A549 (cell line): Measurements from ENCODE around the gene ATOSB. TPM values are rescaled to one million over a fixed set of nuclear protein-coding genes. Genes with fewer than 3 reads are reported as not detected.
"Not testable (repeated sequence)": the region's sequence is repeated elsewhere in the genome, so short reads cannot be mapped to it uniquely, and the experiment has no call there.

Source experiments
- ATAC-seq, 2 experiments: fragments of 200-7000 bp in 1 of 2; fragments of >200 bp in 1 of 2; cut with Nextera tagmentation in 1 of 2; cut with Tn5 transposase in 1 of 2; 3 replicates each; pipeline versions ENCODE4 v1.8.0 to v1.9.1; 2018 to 2020; ENCODE audit warnings: mild to moderate bottlenecking in 1 of 2, moderate library complexity in 1 of 2
- CTCF ChIA-PET: fragments of 300-600 bp; sonication (Branson Sonifier 250); formaldehyde crosslinking; extraction: SDS; loops from one replicate; lab custom pipeline; 2021; ENCODE audit warnings: antibody characterized with exemption, inconsistent platforms; lab: Yijun Ruan, JAX
- POLR2A ChIA-PET: fragments of 350-600 bp; formaldehyde crosslinking; extraction: SDS; loops from one replicate; lab custom pipeline; 2021; ENCODE audit warnings: antibody characterized with exemption, inconsistent platforms; lab: Yijun Ruan, JAX
- DNase-seq, 2 experiments: peaks; one replicate each; pipeline versions ENCODE4 v3.0.0 to v3.0.0-alpha.2; 2011 to 2016; ENCODE audit warnings: low read depth in 1 of 2, low spot score in 1 of 2
- FAIRE-seq: peaks from 2 replicates; lab custom pipeline; 2011; peaks lifted over from hg19 to GRCh38; lab: Jason Lieb, UNC
- H3K27ac ChIP-seq, 2 experiments: fragments of >200 bp; sonication (Bioruptor Twin); formaldehyde crosslinking; 3 replicates each; pipeline ENCODE4 v1.5.1; 2016 to 2017
- H3K4me1 ChIP-seq: fragments of >200 bp; sonication (Bioruptor Twin); formaldehyde crosslinking; 3 replicates; pipeline ENCODE4 v1.6.1; 2016
- H3K4me2 ChIP-seq: fragments of >200 bp; sonication (Bioruptor Twin); formaldehyde crosslinking; 3 replicates; pipeline ENCODE4 v1.6.1; 2016
- H3K4me3 ChIP-seq: fragments of >200 bp; sonication (Bioruptor Twin); formaldehyde crosslinking; 3 replicates; pipeline ENCODE4 v1.5.1; 2016
- H3K9me3 ChIP-seq: fragments of >200 bp; sonication (Bioruptor Twin); formaldehyde crosslinking; 3 replicates; pipeline ENCODE4 v1.6.1; 2016
- BHLHE40 ChIP-seq: IDR thresholded peaks from 2 replicates; pipeline ENCODE4 v1.6.1; 2012; ENCODE audit warnings: low read depth, low read length, inconsistent platforms
- CEBPB ChIP-seq, 2 experiments: fragments of >200 bp in 1 of 2; sonication (Bioruptor Twin) in 1 of 2; formaldehyde crosslinking in 1 of 2; IDR thresholded peaks; 2 replicates each; pipeline ENCODE4 v1.6.1; 2012 to 2016
- CHD4 ChIP-seq: fragments of 200-600 bp; sonication (generic); IDR thresholded peaks from 2 replicates; pipeline ENCODE4 v1.6.1; 2016; ENCODE audit warnings: antibody characterized with exemption, mild to moderate bottlenecking, borderline replicate concordance
- E2F6 ChIP-seq: IDR thresholded peaks from 2 replicates; pipeline ENCODE4 v1.6.1; 2012; ENCODE audit warnings: low read depth, borderline replicate concordance
- EHF ChIP-seq: fragments of 250-450 bp; sonication (Bioruptor Pico); IDR thresholded peaks from 2 replicates; pipeline ENCODE4 v1.5.0; 2020; ENCODE audit warnings: mild to moderate bottlenecking
- ELK1 ChIP-seq: fragments of 150-350 bp; IDR thresholded peaks from 2 replicates; pipeline ENCODE4 v1.6.1; 2014; ENCODE audit warnings: low read depth, mild to moderate bottlenecking, low read length
- EP300 ChIP-seq, 2 experiments: fragments of >200 bp; sonication (Bioruptor Twin); formaldehyde crosslinking; IDR thresholded peaks; 2 replicates in 1 of 2; 3 replicates in 1 of 2; pipeline ENCODE4 v1.6.1; 2016 to 2017
- FOSB ChIP-seq: fragments of 250-450 bp; sonication (Bioruptor Pico); IDR thresholded peaks from 2 replicates; pipeline ENCODE4 v1.5.0; 2020; ENCODE audit warnings: mild to moderate bottlenecking, moderate library complexity
- HEYL ChIP-seq: fragments of 250-450 bp; sonication (Bioruptor Pico); IDR thresholded peaks from 2 replicates; pipeline ENCODE4 v1.8.0; 2021; ENCODE audit warnings: mild to moderate bottlenecking, moderate library complexity
- HOXA7 ChIP-seq: fragments of 250-450 bp; sonication (Bioruptor Pico); IDR thresholded peaks from 2 replicates; pipeline ENCODE4 v1.5.0; 2020; ENCODE audit warnings: mild to moderate bottlenecking, moderate library complexity
- HOXB13 ChIP-seq: fragments of 250-450 bp; sonication (Bioruptor Pico); IDR thresholded peaks from 2 replicates; pipeline ENCODE4 v1.5.0; 2020; ENCODE audit warnings: low read depth, mild to moderate bottlenecking, moderate library complexity
- HOXB5 ChIP-seq: fragments of 250-450 bp; sonication (Bioruptor Pico); IDR thresholded peaks from 2 replicates; pipeline ENCODE4 v1.5.0; 2020; ENCODE audit warnings: mild to moderate bottlenecking, moderate library complexity
- KDM1A ChIP-seq: fragments of 200-600 bp; sonication (generic); IDR thresholded peaks from 2 replicates; pipeline ENCODE4 v1.6.1; 2016; ENCODE audit warnings: low read depth, mild to moderate bottlenecking
- NFE2L2 ChIP-seq: fragments of 150-350 bp; conservative IDR thresholded peaks from 2 replicates; pipeline ENCODE4 v1.6.1; 2014; ENCODE audit warnings: low read length
- NR3C1 ChIP-seq: fragments of >200 bp; sonication (Bioruptor Twin); formaldehyde crosslinking; IDR thresholded peaks from 3 replicates; pipeline ENCODE4 v1.6.1; 2017
- POLR2A ChIP-seq: IDR thresholded peaks from 2 replicates; pipeline ENCODE4 v1.6.1; 2012; ENCODE audit warnings: mild to moderate bottlenecking, low read length
- POLR2AphosphoS2 ChIP-seq: conservative IDR thresholded peaks from 2 replicates; pipeline ENCODE4 v1.6.1; 2012; ENCODE audit warnings: low read length, improper control_type of control experiment, inconsistent platforms
- RAD21 ChIP-seq, 2 experiments: fragments of >200 bp in 1 of 2; sonication (Bioruptor Twin) in 1 of 2; formaldehyde crosslinking in 1 of 2; IDR thresholded peaks in 1 of 2; conservative IDR thresholded peaks in 1 of 2; 2 replicates in 1 of 2; 3 replicates in 1 of 2; pipeline ENCODE4 v1.6.1; 2012 to 2018; ENCODE audit warnings: inconsistent platforms in 1 of 2
- RFX5 ChIP-seq: fragments of 450-650 bp; IDR thresholded peaks from 2 replicates; pipeline ENCODE4 v1.7.1; 2014; ENCODE audit warnings: antibody characterized with exemption, mild to moderate bottlenecking, moderate library complexity
- USF2 ChIP-seq: fragments of 450-650 bp; IDR thresholded peaks from 2 replicates; pipeline ENCODE4 v1.6.1; 2014; ENCODE audit warnings: antibody characterized with exemption
- ZC3H11A ChIP-seq: fragments of 450-650 bp; IDR thresholded peaks from 2 replicates; pipeline ENCODE4 v1.6.1; 2014; ENCODE audit warnings: antibody characterized with exemption, mild to moderate bottlenecking
- ZFP36 ChIP-seq: fragments of 450-650 bp; IDR thresholded peaks from 2 replicates; pipeline ENCODE4 v1.6.1; 2014; ENCODE audit warnings: borderline replicate concordance; ENCODE audit not compliant: partially characterized antibody
- ZSCAN20 ChIP-seq: fragments of 250-450 bp; sonication (Bioruptor Pico); IDR thresholded peaks from 2 replicates; pipeline ENCODE4 v1.8.0; 2022; ENCODE audit warnings: mild to moderate bottlenecking, moderate library complexity
- WGBS: methylation state at CpG from one replicate; pipeline ENCODE4 v1.1.6; 2017; ENCODE audit errors: missing lambda C conversion rate; 5-methylcytosine and 5-hydroxymethylcytosine counted together
- polyA plus RNA-seq, 4 experiments: library from polyadenylated mRNA; depleted of rRNA in 3 of 4; stranded (reverse); fragments of >200 nt; fragmentation: RNase III in 1 of 4; extraction: RNeasy Plus Mini Kit Qiagen cat#74134 plus additional on column Dnase treatment in 1 of 4; gene quantifications; 2 replicates in 3 of 4; 3 replicates in 1 of 4; pipeline ENCODE4 v1.2.3, GENCODE V29; 2011 to 2017
- TF ChIP-seq, protein P1 (sequence below): IDR thresholded peaks from 2 replicates; pipeline ENCODE4 v1.6.1; 2012

Gene ATOSB
- polyA plus RNA-seq, 2 of the 4 experiments (the other 2 are of a cell fraction), result 11.8 to 14.0 TPM

- H3K4me2 ChIP-seq, result no peak overlapping the region
- ATAC-seq (no peak), DNase-seq (no peak), FAIRE-seq (no peak)
- H3K9me3 ChIP-seq, result peaks cover 26% of the 10 kb centered on the region
- no peak overlapping the region for H3K4me3 ChIP-seq
- no peak overlapping the region for H3K27ac ChIP-seq
- no peaks in the 10 kb centered on the region for H3K4me1 ChIP-seq
- ChIA-PET CTCF (interaction anchor here (0.7 to 1.7 kb wide), 2 partner anchors 257 to 386 kb away, joined by 3 to 6 read pairs; no protein-coding TSS in a partner anchor), POLR2A (no interaction called here)
- TF ChIP-seq KDM1A, result no peak
- no peak for TF ChIP-seq HOXA7 (CRISPR knock-in tag)
- TF ChIP-seq RAD21 (conservative IDR thresholded peaks at IDR 0.05 in 1 of 2, IDR thresholded peaks at IDR 0.05 in 1 of 2), result no peak
- TF ChIP-seq CEBPB (IDR thresholded peaks at IDR 0.05), result no peak
- TF ChIP-seq E2F6, result no peak
- TF ChIP-seq HOXB13 (CRISPR knock-in tag), result no peak
- TF ChIP-seq EP300 (IDR thresholded peaks at IDR 0.05), result no peak
- TF ChIP-seq NR3C1, result no peak
- no peak for TF ChIP-seq EHF
- TF ChIP-seq RFX5, result no peak
- TF ChIP-seq BHLHE40, result no peak
- no peak for TF ChIP-seq ZFP36
- TF ChIP-seq HOXB5 (CRISPR knock-in tag), result no peak
- TF ChIP-seq FOSB (CRISPR knock-in tag), result no peak
- no peak for TF ChIP-seq POLR2A
- TF ChIP-seq ELK1, result no peak
- no peak for TF ChIP-seq CHD4
- no peak for TF ChIP-seq NFE2L2
- TF ChIP-seq, protein P1, sequence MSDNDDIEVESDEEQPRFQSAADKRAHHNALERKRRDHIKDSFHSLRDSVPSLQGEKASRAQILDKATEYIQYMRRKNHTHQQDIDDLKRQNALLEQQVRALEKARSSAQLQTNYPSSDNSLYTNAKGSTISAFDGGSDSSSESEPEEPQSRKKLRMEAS, result no peak
Observed at GRCh38 chr9:35156781-35157180, 41.1 kb upstream of the ATOSB start.

- Histone ChIP-seq H3K27ac (no peak overlapping the region), H3K9me3 (peaks cover 65% of the 10 kb centered on the region), H3K4me3 (no peak overlapping the region), H3K4me1 (no peaks in the 10 kb centered on the region), H3K4me2 (no peak overlapping the region)
- no peak for TF ChIP-seq BHLHE40
- no peak for TF ChIP-seq ZSCAN20 (CRISPR knock-in tag)
- no peak for TF ChIP-seq ZC3H11A
- TF ChIP-seq HEYL, result no peak
- no peak for TF ChIP-seq E2F6
- TF ChIP-seq EHF, result no peak
- TF ChIP-seq POLR2AphosphoS2, result no peak
- TF ChIP-seq HOXA7 (CRISPR knock-in tag), result no peak
- TF ChIP-seq USF2, result no peak
- FAIRE-seq (no peak), ATAC-seq (no peak), DNase-seq (no peak)
- POLR2A ChIA-PET, result no interaction called here
- CTCF ChIA-PET, result interaction anchor here (0.6 kb wide), 1 partner anchor 73 kb away, joined by 4 read pairs; no protein-coding TSS in a partner anchor
- WGBS, result 26% methylated on average over 9 of the region's 9 CpGs
Observed at GRCh38 chr9:35152926-35153325, 37.3 kb upstream of the ATOSB start.

DNA sequence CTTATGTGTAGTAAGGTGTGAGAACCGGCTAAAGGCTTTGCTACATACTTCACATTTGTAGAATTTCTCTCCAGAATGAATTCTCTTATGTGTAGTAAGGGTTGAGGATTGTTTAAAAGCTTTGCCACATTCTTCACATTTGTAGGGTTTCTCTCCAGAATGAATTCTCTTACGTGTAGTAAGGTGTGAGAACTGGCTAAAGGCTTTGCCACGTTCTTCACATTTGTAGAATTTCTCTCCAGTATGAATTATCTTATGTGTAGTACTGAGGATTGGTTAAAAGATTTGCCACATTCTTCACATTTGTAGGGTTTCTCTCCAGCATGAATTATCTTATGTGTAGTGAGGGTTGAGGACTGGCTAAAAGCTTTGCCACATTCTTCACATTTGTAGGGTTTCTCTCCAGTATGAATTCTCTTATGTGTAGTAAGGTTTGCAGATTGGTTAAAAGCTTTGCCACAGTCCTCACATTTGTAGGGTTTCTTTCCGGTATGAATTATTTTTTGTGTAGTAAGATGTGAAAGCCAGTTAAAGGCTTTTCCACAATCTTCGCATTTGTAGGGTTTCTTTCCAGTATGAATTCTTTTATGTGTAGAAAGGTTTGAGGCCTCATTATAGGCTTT, 32.4 kb upstream of the ATOSB start:
- POLR2A ChIA-PET, FAIRE-seq: not testable (repeated sequence)
- CTCF ChIA-PET, result interaction anchor here (0.9 kb wide), 1 partner anchor 11 kb away, joined by 3 read pairs; no protein-coding TSS in a partner anchor

More for the DNA sequence above, 32.4 kb upstream of the ATOSB start:
- ATAC-seq, H3K4me2 ChIP-seq, H3K27ac ChIP-seq, DNase-seq, H3K4me3 ChIP-seq, H3K4me1 ChIP-seq: not testable (repeated sequence)
- peaks cover 73% of the 10 kb centered on the region for H3K9me3 ChIP-seq
- WGBS, result 27% methylated on average over 5 of the region's 5 CpGs
